Body of pancreas (tissue), 4 donors: ENCODE results near the gene ING5.

Experiments used
- POLR2A ChIP-seq, 3 donors: fragments of 450-650 bp; IDR thresholded peaks; one replicate each; pipeline ENCODE4 v1.6.1; 2016; ENCODE audit warnings: antibody characterized with exemption in 3 of 3, mild to moderate bottlenecking in 2 of 3
- TF ChIP-seq, protein P1 (sequence below), 7 experiments: fragments of 450-650 bp in 4 of 7; fragments of 200-600 bp in 3 of 7; sonication (generic) in 3 of 7; IDR thresholded peaks; one replicate each; pipeline ENCODE4 v1.5.1; 2016 to 2019; ENCODE audit warnings: antibody characterized with exemption in 7 of 7

DNA sequence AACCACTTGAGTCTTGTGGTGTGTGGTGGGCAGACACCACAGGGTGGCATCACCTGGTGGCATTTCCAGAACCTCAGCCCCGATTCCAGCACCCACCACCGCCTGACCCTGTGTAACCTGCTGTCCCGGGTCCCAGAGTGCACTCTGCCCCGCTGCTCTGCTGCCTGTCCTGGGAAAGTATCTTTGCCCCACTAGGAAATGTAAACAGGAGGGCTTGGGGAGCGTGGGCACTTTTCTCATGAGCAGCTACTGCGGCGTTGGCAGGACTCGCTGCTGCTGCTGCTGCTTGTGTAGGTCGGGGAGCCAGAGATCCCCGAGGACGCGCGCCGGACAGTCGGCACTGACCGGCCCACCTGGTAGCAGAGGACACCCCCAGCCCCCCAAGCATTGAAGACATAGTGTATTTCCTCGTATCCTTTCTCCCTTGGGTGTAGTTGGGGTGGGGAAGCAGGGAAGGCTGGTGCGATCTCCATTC, 28.6 kb upstream of the ING5 start:
- TF ChIP-seq, protein P1, sequence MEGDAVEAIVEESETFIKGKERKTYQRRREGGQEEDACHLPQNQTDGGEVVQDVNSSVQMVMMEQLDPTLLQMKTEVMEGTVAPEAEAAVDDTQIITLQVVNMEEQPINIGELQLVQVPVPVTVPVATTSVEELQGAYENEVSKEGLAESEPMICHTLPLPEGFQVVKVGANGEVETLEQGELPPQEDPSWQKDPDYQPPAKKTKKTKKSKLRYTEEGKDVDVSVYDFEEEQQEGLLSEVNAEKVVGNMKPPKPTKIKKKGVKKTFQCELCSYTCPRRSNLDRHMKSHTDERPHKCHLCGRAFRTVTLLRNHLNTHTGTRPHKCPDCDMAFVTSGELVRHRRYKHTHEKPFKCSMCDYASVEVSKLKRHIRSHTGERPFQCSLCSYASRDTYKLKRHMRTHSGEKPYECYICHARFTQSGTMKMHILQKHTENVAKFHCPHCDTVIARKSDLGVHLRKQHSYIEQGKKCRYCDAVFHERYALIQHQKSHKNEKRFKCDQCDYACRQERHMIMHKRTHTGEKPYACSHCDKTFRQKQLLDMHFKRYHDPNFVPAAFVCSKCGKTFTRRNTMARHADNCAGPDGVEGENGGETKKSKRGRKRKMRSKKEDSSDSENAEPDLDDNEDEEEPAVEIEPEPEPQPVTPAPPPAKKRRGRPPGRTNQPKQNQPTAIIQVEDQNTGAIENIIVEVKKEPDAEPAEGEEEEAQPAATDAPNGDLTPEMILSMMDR (IDR thresholded peaks at IDR 0.05): no peak
- TF ChIP-seq POLR2A (IDR thresholded peaks at IDR 0.05): no peak
